Panc1 (cell line): ENCODE results near the gene TOMM40.

Experiments
- POLR2AphosphoS5 ChIP-seq: IDR thresholded peaks from 2 replicates; pipeline ENCODE4 v1.6.1; 2012; ENCODE audit warnings: mild to moderate bottlenecking, low read depth, low read length, moderate library complexity
- REST ChIP-seq, 2 experiments: IDR thresholded peaks; 2 replicates each; pipeline ENCODE4 v1.6.1; 2011 to 2012; ENCODE audit warnings: low read depth in 2 of 2, control low read depth in 1 of 2, low read length in 1 of 2, mild to moderate bottlenecking in 1 of 2, moderate library complexity in 1 of 2; ENCODE audit not compliant: insufficient read depth in 1 of 2
- TCF7L2 ChIP-seq: IDR thresholded peaks from 2 replicates; pipeline ENCODE4 v1.6.1; 2011; ENCODE audit warnings: mild to moderate bottlenecking, low read depth, low read length, inconsistent platforms
- TF ChIP-seq, protein P1 (sequence below): fragments of 450-650 bp; IDR thresholded peaks from 2 replicates; pipeline ENCODE4 v1.5.1; 2017; ENCODE audit warnings: mild to moderate bottlenecking

GRCh38 chr19:44889830-44890365 is 1.2 kb upstream of the TOMM40 start:
- TF ChIP-seq, protein P1, sequence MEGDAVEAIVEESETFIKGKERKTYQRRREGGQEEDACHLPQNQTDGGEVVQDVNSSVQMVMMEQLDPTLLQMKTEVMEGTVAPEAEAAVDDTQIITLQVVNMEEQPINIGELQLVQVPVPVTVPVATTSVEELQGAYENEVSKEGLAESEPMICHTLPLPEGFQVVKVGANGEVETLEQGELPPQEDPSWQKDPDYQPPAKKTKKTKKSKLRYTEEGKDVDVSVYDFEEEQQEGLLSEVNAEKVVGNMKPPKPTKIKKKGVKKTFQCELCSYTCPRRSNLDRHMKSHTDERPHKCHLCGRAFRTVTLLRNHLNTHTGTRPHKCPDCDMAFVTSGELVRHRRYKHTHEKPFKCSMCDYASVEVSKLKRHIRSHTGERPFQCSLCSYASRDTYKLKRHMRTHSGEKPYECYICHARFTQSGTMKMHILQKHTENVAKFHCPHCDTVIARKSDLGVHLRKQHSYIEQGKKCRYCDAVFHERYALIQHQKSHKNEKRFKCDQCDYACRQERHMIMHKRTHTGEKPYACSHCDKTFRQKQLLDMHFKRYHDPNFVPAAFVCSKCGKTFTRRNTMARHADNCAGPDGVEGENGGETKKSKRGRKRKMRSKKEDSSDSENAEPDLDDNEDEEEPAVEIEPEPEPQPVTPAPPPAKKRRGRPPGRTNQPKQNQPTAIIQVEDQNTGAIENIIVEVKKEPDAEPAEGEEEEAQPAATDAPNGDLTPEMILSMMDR = no peak
- TF ChIP-seq REST (IDR thresholded peaks at IDR 0.05; ENCODE audit: insufficient read depth in 1 of 2, low read depth in 2 of 2, low read length in 1 of 2) (no peak), POLR2AphosphoS5 (no peak), TCF7L2 (no peak)
